Daoy (cell line): ENCODE data around the gene ROS1. TPM values are rescaled to one million over a fixed set of nuclear protein-coding genes. Genes with fewer than 3 reads are reported as not detected.

Source experiments
- DNase-seq: peaks from one replicate; pipeline ENCODE4 v3.0.0-alpha.2; 2015; ENCODE audit warnings: low read depth
- total RNA-seq: library from RNA; depleted of rRNA; stranded (reverse); fragments of >200 nt; shearing (Covaris generic); gene quantifications from 2 replicates; pipeline ENCODE4 v1.2.3, GENCODE V29; 2014

The ROS1 gene
- total RNA-seq, 1 experiment from 2014 or later = 1.1 TPM

DNA sequence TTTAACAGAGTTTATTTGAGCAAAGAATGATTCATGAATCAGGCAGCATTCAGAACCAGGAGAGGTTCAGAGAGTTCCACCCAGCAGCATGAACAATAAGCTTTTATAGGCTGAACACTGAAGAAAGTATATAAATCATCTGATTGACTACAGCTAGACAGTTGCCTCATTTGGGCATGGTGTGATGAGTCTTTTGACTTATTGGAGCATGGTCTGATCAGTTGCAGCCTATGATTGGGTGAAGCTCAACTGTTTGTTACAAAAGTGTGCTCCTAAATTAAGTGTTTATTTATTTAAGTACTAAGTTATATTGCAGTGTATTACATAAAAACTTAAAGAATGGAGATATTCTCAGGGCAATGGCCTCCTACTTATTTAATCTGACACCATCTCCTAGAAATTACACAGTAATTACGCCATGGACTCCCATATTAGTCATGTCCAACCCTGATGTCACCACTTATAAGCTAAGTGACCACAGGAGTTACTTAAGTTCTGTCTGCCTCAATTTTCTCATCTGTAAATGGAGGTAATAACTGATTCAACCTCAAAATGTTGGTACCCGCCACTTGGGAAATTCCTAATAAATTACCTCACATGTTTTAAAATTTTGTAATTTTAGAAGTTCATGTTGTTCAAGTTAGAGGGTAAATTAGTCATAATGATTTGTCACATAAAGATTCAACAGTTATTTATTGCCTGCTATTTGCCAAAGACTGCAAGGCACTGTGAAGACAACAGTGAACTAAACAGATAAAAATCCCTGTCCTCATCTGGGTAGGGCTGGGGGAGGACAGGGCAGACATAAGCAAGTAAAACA, 15.2 kb upstream of the ROS1 start:
- DNase-seq = peak; percentile 59

DNA sequence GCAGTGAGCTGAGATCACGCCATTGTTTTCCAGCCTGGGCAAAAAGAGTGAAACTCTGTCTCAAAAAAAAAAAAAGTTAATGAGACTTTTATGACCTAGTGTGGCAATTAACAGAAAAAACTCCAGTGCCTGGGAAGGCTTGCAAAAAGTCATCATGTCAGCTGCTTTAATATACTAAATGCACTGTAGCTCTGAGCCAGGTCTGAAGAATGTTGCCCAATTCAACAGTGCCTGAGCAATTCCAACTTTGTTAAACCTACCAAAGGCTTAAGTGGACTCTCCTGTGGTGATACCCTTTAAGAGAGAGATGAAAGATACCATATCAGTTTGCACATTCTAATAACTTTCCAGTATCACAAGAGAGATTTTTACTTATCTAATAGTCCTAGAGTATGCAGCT, 6.5 kb upstream of the ROS1 start:
- no peak for DNase-seq

- no peak for DNase-seq
Observed at GRCh38 chr6:117423754-117424153, 2.0 kb downstream of the ROS1 start.

GRCh38 chr6:117418320-117418719, 7.4 kb downstream of the ROS1 start:
- DNase-seq = no peak

GRCh38 chr6:117417851-117418250, 7.9 kb downstream of the ROS1 start:
- DNase-seq = no peak

GRCh38 chr6:117414770-117415169, 11.0 kb downstream of the ROS1 start:
- DNase-seq = no peak

DNA sequence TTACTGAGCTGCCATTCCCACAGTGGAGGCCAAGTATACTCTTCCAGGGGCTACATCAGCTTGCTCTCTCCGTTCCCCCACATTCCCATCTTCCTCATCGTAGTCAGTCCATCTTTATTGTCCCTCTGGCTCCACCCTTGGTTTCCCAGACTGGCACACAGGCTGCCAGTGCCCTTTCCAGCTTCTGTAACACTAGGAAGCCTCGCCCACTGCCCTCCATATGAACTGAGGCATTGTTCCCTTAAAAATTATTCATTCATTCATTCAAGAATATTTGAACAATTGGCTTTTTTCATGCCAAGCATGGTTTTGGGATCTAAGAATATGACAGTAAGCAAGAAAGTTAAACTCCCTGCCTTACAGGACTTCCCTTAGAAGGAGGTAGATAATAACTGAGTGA, 14.3 kb downstream of the ROS1 start:
- DNase-seq = no peak

DNA sequence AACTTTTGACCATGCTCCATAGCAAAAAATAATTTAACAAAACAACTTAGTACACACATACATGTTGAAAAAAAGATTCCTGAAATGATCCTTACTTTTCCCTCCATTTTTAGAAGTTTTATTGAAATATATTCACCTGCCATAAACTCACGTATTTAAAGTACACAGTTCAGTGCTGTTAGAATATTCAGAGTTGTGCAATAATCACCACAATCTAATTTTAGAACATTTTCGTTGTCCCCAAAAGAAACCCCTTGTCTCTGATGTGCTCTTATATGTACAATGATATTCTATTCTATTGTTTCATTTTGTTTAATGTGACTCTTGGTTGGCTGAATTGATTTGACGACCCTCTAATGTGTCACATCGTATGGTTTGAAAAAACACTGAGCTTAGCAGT, 15.9 kb downstream of the ROS1 start:
- no peak for DNase-seq

- no peak for DNase-seq
Observed at GRCh38 chr6:117409420-117409819, 16.3 kb downstream of the ROS1 start.

DNA sequence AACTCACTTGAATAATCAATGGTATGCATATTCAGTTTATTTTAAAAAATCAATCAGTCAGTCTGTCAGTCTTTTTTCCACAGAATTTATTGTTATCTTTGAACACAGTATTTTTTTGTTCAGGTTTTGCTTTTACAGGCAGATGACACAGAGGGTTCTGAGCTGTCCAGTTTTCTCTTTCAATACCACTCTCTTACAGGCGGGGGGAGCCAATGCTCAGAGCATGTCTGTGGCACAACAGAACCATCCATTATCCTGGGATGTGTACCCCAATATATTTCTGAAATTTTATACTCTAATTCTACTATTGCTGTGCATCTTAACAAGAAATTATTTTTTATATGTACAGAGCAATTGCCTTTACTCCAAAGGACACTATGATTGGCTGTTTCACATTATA, 21.2 kb downstream of the ROS1 start:
- no peak for DNase-seq

GRCh38 chr6:117401799-117402198, 23.9 kb downstream of the ROS1 start:
- no peak for DNase-seq

GRCh38 chr6:117399924-117400323, 25.8 kb downstream of the ROS1 start:
- no peak for DNase-seq

- DNase-seq = no peak
Observed at GRCh38 chr6:117399126-117399525, 26.6 kb downstream of the ROS1 start.

DNA sequence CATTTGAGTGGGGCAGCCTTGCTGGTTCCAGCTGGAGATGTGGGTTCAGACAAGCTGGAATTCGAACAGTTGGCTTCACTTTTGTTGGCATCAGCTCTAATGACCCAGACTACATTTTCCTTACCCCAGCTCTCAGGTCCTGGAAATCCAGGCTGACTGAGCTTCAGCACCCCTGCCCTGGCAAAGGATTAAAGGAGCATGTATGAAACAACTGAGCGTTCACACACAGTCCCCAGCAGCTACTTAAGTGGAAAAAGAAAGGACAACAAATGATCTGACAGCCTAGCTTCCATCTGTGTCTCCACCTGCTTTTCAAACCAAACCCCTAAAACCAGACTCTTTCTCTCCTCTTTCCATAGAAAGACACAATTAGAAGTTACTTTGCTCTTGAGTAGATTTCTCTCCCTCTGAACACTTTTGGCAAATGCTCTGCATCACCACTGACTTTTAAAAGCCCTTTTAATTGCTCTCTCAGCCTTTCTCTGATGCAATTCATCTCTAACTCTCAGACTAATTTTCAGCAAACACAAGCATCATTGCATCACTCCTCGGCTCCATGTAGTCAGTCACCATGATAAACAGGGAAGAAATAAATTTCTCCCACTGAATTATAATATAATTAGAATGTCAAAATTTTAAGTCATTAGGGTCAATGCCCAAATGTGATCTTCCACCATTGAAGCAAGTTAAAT, 28.1 kb downstream of the ROS1 start:
- no peak for DNase-seq

DNA sequence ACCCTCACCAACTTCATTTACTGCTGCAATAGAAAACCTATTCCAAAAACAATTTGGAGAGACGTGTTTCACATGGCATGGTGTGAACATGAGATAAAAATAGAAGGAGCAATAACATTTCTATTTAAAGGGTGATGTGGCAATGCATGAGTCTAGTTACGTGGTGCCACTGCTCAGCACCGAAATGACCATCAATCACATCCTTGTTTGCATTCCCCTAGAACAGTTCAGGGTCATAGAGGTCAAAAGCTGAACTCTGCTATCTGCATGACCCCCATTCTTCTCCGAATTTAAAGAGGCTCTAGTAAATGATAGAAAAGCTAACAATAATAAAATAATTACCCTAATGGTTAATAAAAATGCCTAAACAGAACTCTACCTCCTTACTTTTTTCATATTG, 29.5 kb downstream of the ROS1 start:
- no peak for DNase-seq

DNA sequence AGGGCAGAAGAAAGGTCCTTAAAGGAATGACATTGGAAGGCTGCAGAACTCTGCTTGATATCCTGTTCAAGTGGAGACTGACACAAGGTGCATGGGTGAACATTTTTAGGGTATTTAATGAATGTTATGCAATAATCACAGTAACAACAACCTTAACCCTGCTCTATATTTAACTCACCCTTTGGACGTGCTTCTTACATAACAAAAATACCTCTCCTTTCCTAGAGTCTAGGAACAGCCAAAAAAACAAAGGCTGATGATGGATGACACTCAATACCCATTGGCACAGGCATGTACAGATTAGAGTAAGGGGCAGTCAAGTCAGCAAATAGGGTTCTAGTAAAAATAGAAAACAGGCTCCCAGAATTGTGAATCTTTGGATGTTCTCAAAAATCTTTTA, 30.6 kb downstream of the ROS1 start:
- DNase-seq = no peak

DNA sequence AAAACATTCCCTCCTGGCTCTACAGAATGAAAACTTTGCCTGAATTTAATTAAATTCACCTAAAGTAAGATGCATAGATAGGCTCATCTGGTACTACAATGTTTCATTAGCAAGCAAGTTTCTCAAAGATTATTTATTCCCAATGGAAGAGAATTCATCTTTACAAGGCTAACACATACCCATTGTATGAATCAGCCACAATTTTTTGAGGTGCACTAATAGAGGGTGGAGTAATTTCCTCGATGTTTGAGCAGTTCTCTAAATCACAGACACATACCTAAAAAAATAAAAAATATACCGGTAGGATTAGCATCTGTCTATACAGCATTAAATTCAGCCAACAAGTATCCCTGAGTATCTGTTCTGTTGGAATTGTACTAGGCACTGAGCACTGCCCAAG, 32.7 kb downstream of the ROS1 start:
- DNase-seq = no peak

DNA sequence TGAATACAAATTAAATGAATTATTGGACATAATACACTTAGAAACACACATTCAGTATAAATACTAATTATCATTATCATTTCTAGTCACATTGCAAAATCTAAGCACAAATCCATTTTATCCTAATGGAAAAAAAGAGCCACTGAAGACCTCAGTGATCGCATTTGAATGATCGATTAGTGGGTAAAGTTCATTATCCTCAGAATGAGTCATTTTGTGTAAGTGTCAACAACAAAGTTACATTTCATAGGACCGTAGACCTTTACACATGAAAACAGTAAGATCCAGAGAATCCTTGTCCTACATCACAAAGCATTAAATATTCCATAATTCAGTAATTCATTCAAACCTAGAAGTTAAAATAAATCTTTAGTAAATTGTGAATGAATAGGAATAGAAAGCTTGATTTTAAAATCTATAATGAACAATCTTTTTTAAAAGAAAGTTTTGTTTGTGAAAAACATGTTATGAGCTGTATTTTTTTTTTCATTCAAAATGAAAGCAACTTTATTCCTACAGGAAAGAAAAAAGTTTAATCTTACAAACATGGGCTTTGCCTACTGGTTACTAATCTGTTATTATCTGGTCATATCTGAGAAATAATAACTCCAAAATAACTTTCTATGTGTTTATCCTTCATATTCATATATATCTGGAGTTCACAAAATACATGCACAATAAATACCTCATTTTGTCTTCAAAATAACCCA, 33.7 kb downstream of the ROS1 start:
- no peak for DNase-seq

DNA sequence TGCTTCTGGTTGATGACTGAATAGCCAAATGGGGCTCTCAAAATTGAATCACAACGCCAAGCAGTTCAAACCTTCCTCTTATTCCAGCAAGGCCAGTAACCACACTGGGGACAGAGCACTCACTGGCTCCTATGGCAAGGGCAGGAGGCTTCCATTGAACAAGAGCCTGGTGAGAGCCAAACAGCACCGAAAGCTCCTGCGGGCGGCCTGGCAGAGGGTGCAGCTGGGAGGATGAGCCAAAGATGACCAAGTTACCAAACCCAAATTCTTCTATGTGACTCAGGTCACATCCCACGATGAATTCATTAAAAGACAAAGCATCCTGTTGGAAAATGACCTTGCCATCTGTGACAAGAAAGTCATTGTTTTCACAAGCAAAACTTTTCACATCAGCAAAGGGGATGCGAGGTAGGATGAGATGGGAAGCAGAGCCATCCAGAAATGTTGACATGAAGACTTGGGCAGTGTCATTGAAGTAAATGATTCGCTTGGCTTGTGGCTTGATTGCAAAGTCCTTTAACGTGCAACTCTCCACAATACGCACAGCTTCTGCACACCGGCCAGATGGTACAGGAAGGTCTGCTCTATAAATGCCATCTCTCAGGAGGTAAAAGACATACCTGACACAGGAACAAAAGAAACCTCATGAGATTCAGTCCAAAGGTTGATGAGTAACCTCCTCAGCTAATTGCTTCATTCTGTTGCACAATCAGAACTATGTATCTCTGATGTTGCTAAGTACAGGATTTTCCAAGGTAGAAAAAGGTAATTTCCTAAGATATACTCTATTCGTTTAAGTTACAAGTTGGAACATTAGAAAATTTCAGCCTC, 36.3 kb downstream of the ROS1 start:
- DNase-seq = no peak

GRCh38 chr6:117387454-117387974, 38.2 kb downstream of the ROS1 start:
- no peak for DNase-seq

DNA sequence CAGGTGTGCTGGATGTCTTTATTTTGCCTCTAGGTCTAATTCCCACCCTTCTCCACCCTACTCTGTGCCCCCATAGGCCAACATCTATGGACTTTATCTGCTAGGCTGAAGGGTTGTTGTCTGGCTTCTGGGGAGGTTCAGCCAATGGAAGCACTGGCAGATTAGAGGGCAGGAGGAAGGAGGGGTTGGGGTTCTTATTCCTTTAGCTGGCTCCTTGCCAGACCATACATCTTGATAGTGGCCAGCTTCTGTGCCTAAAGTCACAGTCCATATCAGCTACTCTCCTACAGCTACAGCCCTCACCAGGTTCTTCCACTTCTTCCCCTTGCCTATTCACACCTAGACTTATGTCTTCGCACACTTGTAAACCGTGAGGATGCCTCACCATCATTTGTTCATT, 41.1 kb downstream of the ROS1 start:
- DNase-seq = peak; percentile 12

GRCh38 chr6:117381749-117382148, 44.0 kb downstream of the ROS1 start:
- peak; percentile 4 for DNase-seq
